Endothelial cell of umbilical vein (primary cell): ENCODE results near the gene POR.

Source experiments
- CTCF ChIP-seq, 2 donors: IDR thresholded peaks; 1 replicate in 1 of 2; 2 replicates in 1 of 2; pipeline ENCODE4 v1.5.1; 2011; ENCODE audit warnings: low read length in 2 of 2, mild to moderate bottlenecking in 2 of 2, moderate library complexity in 2 of 2, control low read depth in 1 of 2, inconsistent platforms in 1 of 2, low read depth in 1 of 2; ENCODE audit not compliant: insufficient read depth in 1 of 2; ENCODE audit errors: extremely low read depth in 1 of 2
- EZH2 ChIP-seq: IDR thresholded peaks from 2 replicates; pipeline ENCODE4 v1.6.1; 2012; ENCODE audit warnings: borderline replicate concordance, low read depth, mild to moderate bottlenecking, moderate library complexity, low read length, inconsistent platforms; ENCODE audit not compliant: severe bottlenecking
- FOS ChIP-seq: IDR thresholded peaks from 2 replicates; pipeline ENCODE4 v1.6.1; 2011; ENCODE audit warnings: mild to moderate bottlenecking, low read length, moderate library complexity, borderline replicate concordance; ENCODE audit not compliant: insufficient read depth
- JUN ChIP-seq: IDR thresholded peaks from 2 replicates; pipeline ENCODE4 v1.6.1; 2011; ENCODE audit warnings: borderline replicate concordance, low read depth; ENCODE audit not compliant: insufficient read length, insufficient read depth
- MAX ChIP-seq: IDR thresholded peaks from 2 replicates; pipeline ENCODE4 v1.6.1; 2011; ENCODE audit not compliant: insufficient read depth, insufficient read length
- MYC ChIP-seq: IDR thresholded peaks from one replicate; pipeline ENCODE4 v1.6.1; 2011; ENCODE audit warnings: mild to moderate bottlenecking, low read depth, low read length
- POLR2A ChIP-seq: IDR thresholded peaks from 2 replicates; pipeline ENCODE4 v1.6.1; 2012; ENCODE audit warnings: low read depth, mild to moderate bottlenecking, control low read depth, low read length
- POLR2AphosphoS5 ChIP-seq: IDR thresholded peaks from 2 replicates; pipeline ENCODE4 v1.6.1; 2012; ENCODE audit warnings: low read depth, mild to moderate bottlenecking, control low read depth, low read length, moderate library complexity; ENCODE audit not compliant: insufficient read depth

GRCh38 chr7:75980430-75981202, 65.7 kb downstream of the POR start:
- TF ChIP-seq EZH2 (no peak), POLR2AphosphoS5 (no peak), JUN (no peak), CTCF (IDR thresholded peaks at IDR 0.05; ENCODE audit: extremely low read depth in 1 of 2, insufficient read depth in 1 of 2, low read depth in 1 of 2, low read length in 2 of 2) (no peak), MYC (no peak), POLR2A (no peak), MAX (no peak), FOS (no peak)
